ENCODE measurements around the gene TRIM38.
"Not testable (repeated sequence)": the region's sequence is repeated elsewhere in the genome, so short reads cannot be mapped to it uniquely, and the experiment has no call there.

GRCh38 chr6:25929785-25930184 is 32.8 kb upstream of the TRIM38 start:
- not testable (repeated sequence) for TF ChIP-seq POLR2AphosphoS5, CTCF (IDR thresholded peaks at IDR 0.05)

Measured in suprapubic skin (tissue), 3 donors.